Ovary (tissue), 3 donors: ENCODE measurements around the gene SLC1A7.

Experiments used
- EP300 ChIP-seq: sonication (generic); formaldehyde crosslinking; IDR thresholded peaks from one replicate; pipeline ENCODE4 v1.6.1; 2017; ENCODE audit warnings: antibody characterized with exemption
- POLR2A ChIP-seq: fragments of 450-650 bp; IDR thresholded peaks from one replicate; pipeline ENCODE4 v1.6.1; 2017; ENCODE audit warnings: antibody characterized with exemption, mild to moderate bottlenecking, moderate library complexity
- TF ChIP-seq, protein P1 (sequence below), 3 donors: fragments of 450-650 bp in 2 of 3; fragments of 200-600 bp in 1 of 3; IDR thresholded peaks; one replicate each; pipeline versions ENCODE4 v1.5.1 to v1.8.0; 2016 to 2022; ENCODE audit warnings: antibody characterized with exemption in 3 of 3, mild to moderate bottlenecking in 1 of 3
- donor health status: DM: no; HTN: no; CAD: no.

DNA sequence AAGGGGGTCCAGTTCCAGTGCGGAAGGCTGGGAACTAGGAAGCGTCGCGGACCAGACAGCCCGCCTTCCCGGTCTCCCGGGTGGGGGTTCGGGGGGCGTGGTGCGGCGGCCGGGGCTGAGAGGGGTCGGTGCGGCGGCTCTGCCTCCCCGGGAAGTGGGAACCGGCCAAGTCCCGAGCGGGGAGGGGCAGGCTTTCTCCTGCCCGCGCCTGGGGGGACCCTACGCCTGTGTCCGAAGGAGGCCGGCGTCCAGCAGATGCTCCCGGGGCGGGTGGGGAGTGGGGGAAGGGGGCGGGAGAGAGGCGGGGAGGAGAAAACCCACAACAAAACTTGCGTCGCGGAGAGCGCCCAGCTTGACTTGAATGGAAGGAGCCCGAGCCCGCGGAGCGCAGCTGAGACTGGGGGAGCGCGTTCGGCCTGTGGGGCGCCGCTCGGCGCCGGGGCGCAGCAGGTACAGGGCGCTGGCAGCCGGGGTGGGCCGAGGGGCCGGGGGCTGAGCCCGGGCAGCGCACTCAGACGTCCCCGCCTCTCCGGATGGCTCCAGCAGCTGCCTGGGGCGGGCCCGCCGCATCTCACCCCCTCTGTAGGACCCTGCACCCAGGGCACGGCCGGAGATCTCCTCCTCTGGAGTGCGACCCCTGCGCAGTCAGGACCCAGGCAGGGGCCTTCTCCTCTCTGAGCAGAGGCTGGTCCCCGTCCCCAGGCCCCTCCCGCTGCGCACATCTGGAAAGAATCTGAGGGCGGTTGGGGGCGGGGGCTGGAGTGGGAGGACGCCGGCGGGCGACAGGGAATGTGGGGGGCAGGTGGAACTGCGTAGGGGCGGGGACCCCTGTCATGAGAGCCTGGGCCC is 80.4 kb downstream of the SLC1A7 start, which contains the start of gene PODN:
- TF ChIP-seq, protein P1, sequence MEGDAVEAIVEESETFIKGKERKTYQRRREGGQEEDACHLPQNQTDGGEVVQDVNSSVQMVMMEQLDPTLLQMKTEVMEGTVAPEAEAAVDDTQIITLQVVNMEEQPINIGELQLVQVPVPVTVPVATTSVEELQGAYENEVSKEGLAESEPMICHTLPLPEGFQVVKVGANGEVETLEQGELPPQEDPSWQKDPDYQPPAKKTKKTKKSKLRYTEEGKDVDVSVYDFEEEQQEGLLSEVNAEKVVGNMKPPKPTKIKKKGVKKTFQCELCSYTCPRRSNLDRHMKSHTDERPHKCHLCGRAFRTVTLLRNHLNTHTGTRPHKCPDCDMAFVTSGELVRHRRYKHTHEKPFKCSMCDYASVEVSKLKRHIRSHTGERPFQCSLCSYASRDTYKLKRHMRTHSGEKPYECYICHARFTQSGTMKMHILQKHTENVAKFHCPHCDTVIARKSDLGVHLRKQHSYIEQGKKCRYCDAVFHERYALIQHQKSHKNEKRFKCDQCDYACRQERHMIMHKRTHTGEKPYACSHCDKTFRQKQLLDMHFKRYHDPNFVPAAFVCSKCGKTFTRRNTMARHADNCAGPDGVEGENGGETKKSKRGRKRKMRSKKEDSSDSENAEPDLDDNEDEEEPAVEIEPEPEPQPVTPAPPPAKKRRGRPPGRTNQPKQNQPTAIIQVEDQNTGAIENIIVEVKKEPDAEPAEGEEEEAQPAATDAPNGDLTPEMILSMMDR (IDR thresholded peaks at IDR 0.05), result no peak
- TF ChIP-seq POLR2A (no peak), EP300 (no peak)
